Osteoblast (primary cell): ENCODE data around the gene BCL11B. TPM values are rescaled to one million over a fixed set of nuclear protein-coding genes. Genes with fewer than 3 reads are reported as not detected.

Experiments used
- DNase-seq: peaks from one replicate; pipeline ENCODE4 v3.0.0; 2011; ENCODE audit warnings: low spot score, mixed read lengths; ENCODE audit not compliant: insufficient read length; ENCODE audit errors: missing footprints
- H2AFZ ChIP-seq: 2 replicates; pipeline ENCODE4 v1.6.0; 2011; ENCODE audit warnings: mild to moderate bottlenecking, low read length
- H3K27ac ChIP-seq: 2 replicates; pipeline ENCODE4 v1.5.1; 2011; ENCODE audit warnings: mild to moderate bottlenecking, low read depth, low read length, moderate library complexity
- H3K27me3 ChIP-seq: 2 replicates; pipeline ENCODE4 v1.6.0; 2012; ENCODE audit warnings: mild to moderate bottlenecking, control low read depth, inconsistent platforms, low read length, moderate library complexity; ENCODE audit not compliant: insufficient read depth
- H3K36me3 ChIP-seq: 2 replicates; pipeline ENCODE4 v1.5.1; 2011; ENCODE audit warnings: mild to moderate bottlenecking, low read length, control low read depth, moderate library complexity; ENCODE audit not compliant: insufficient read depth
- H3K4me1 ChIP-seq: 2 replicates; pipeline ENCODE4 v1.5.1; 2011; ENCODE audit warnings: mild to moderate bottlenecking, low read length, control low read depth, moderate library complexity; ENCODE audit not compliant: insufficient read depth
- H3K4me2 ChIP-seq: 2 replicates; pipeline ENCODE4 v1.6.0; 2011; ENCODE audit warnings: mild to moderate bottlenecking, low read length; ENCODE audit not compliant: insufficient read depth
- H3K4me3 ChIP-seq: fragments of 200-600 bp; sonication (generic); 3 replicates; pipeline ENCODE4 v1.5.1; 2012; ENCODE audit warnings: mild to moderate bottlenecking, low read length, inconsistent platforms; ENCODE audit not compliant: insufficient read depth
- H3K79me2 ChIP-seq: 2 replicates; pipeline ENCODE4 v1.6.0; 2012; ENCODE audit warnings: mild to moderate bottlenecking, low read length, control low read depth, inconsistent platforms; ENCODE audit not compliant: insufficient read depth
- H3K9me3 ChIP-seq: 2 replicates; pipeline ENCODE4 v1.5.1; 2011; ENCODE audit warnings: low read depth, low read length, control low read depth
- H4K20me1 ChIP-seq: 2 replicates; pipeline ENCODE4 v1.6.0; 2012; ENCODE audit warnings: mild to moderate bottlenecking, low read length, control low read depth; ENCODE audit not compliant: insufficient read depth
- total RNA-seq: library from RNA; depleted of rRNA; stranded (reverse); fragments of >200 nt; gene quantifications from 2 replicates; pipeline ENCODE4 v1.2.3, GENCODE V29; 2012
- TF ChIP-seq, protein P1 (sequence below): IDR thresholded peaks from 2 replicates; pipeline ENCODE4 v1.5.1; 2011; ENCODE audit warnings: mild to moderate bottlenecking, low read depth, low read length, moderate library complexity; ENCODE audit errors: extremely low read depth

The BCL11B gene
- total RNA-seq, 1 donor: 0.36 TPM

DNA sequence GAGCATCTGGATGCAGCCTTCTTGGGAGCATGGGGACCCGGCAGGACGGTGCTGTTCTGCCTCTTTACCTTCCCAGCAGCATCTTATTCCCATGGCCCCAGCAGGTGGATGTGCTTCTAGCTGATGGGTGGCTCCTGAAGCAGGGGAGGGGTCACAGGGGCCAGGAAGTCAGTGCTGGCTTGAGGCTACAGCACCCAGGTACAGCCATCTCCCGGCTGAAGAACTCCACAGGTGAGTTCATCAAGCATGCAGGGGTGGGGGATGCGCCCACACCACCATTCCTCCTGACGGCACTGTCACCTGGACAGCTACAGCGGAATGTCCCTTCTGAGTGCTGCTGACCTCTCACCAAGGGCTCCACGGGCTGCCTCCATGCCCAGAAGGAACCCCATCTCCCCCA is 57.3 kb downstream of the BCL11B start:
- H3K27me3 ChIP-seq: no peaks in the 10 kb centered on the region
- H3K36me3 ChIP-seq: no peaks in the 10 kb centered on the region
- TF ChIP-seq, protein P1, sequence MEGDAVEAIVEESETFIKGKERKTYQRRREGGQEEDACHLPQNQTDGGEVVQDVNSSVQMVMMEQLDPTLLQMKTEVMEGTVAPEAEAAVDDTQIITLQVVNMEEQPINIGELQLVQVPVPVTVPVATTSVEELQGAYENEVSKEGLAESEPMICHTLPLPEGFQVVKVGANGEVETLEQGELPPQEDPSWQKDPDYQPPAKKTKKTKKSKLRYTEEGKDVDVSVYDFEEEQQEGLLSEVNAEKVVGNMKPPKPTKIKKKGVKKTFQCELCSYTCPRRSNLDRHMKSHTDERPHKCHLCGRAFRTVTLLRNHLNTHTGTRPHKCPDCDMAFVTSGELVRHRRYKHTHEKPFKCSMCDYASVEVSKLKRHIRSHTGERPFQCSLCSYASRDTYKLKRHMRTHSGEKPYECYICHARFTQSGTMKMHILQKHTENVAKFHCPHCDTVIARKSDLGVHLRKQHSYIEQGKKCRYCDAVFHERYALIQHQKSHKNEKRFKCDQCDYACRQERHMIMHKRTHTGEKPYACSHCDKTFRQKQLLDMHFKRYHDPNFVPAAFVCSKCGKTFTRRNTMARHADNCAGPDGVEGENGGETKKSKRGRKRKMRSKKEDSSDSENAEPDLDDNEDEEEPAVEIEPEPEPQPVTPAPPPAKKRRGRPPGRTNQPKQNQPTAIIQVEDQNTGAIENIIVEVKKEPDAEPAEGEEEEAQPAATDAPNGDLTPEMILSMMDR: no peak
- H3K4me2 ChIP-seq: no peak overlapping the region
- H3K27ac ChIP-seq: no peak overlapping the region
- DNase-seq: no peak
- H3K4me3 ChIP-seq: no peak overlapping the region
- H4K20me1 ChIP-seq: no peaks in the 10 kb centered on the region
- no peaks in the 10 kb centered on the region for H3K79me2 ChIP-seq
- no peaks in the 10 kb centered on the region for H3K9me3 ChIP-seq
- peaks cover 3% of the 10 kb centered on the region for H3K4me1 ChIP-seq
- H2AFZ ChIP-seq: no peak overlapping the region

DNA sequence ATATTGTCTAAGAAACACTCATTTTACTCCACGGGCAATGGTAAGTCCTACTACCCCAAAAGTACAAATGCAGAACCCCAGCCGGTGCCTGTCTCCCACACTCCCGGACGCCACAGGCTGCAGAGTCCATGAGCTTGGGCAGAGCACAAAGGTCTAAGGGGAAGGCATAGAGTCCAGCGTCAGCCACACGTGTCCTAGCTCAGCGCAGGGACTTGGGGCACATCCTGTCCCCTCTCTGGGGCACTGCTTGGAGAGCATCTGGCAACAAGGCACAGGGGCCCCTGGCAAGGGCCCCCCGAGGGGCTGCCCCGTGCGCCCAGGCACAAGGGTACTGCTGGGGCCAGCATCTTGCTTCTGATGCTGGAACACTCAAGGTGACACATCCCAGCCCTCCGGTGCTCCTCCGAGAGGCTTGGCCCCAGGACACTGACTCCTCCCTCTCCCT is 58.4 kb downstream of the BCL11B start:
- H3K27ac ChIP-seq: no peak overlapping the region
- H3K4me2 ChIP-seq: no peak overlapping the region
- TF ChIP-seq, protein P1: no peak
- no peak overlapping the region for H2AFZ ChIP-seq
- no peaks in the 10 kb centered on the region for H3K9me3 ChIP-seq
- peaks cover 3% of the 10 kb centered on the region for H3K4me1 ChIP-seq
- H3K36me3 ChIP-seq: no peaks in the 10 kb centered on the region
- H3K79me2 ChIP-seq: no peaks in the 10 kb centered on the region
- H3K4me3 ChIP-seq: no peak overlapping the region
- DNase-seq: no peak
- no peaks in the 10 kb centered on the region for H3K27me3 ChIP-seq
- no peaks in the 10 kb centered on the region for H4K20me1 ChIP-seq

DNA sequence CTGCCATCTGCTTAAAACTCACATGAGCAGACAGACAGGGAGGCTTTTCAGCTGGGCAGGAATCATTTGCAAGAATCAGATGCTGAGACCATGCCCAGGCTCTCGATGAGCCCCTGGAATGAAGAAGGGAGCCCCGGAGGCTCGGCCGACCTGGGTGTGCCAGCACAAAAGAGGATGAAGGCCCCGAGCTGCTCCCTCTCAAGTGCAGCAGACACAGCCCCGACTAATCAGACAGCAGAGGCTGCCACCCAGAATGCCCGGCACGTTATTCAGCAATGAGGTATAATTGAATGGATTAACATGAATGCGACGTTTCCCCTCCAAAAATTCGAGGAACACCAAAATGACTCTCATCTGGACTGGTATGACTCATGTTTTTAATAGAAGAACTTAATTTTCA is 58.9 kb downstream of the BCL11B start:
- Histone ChIP-seq H3K36me3 (no peaks in the 10 kb centered on the region), H4K20me1 (no peaks in the 10 kb centered on the region), H3K9me3 (no peaks in the 10 kb centered on the region), H3K4me1 (peaks cover 3% of the 10 kb centered on the region), H3K27me3 (no peaks in the 10 kb centered on the region), H2AFZ (no peak overlapping the region), H3K79me2 (no peaks in the 10 kb centered on the region), H3K4me3 (no peak overlapping the region), H3K4me2 (no peak overlapping the region), H3K27ac (no peak overlapping the region)
- TF ChIP-seq, protein P1: no peak
- no peak for DNase-seq

DNA sequence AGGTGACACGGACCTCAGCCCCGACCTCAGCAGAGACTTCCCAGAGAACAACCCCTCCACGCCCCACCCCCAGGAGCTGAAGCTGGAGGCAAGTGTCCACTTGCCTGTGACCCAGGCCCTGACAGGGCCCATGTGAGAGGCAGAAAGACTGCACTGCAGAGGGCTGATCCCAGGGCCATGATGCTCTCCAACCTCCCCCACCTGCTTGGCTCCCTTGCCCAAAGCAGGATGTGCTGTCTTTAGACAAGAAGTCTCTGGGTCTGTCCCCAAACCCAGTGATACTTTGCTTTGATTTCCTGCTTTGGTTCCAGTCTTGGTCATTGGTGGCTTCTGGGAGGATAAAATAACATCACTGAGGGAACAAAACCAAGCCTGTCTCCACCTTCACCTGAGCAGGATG is 59.4 kb downstream of the BCL11B start:
- H3K79me2 ChIP-seq: no peaks in the 10 kb centered on the region
- no peaks in the 10 kb centered on the region for H3K9me3 ChIP-seq
- no peaks in the 10 kb centered on the region for H3K36me3 ChIP-seq
- H3K4me1 ChIP-seq: peaks cover 3% of the 10 kb centered on the region
- no peak overlapping the region for H3K4me2 ChIP-seq
- no peaks in the 10 kb centered on the region for H3K27me3 ChIP-seq
- H2AFZ ChIP-seq: no peak overlapping the region
- no peaks in the 10 kb centered on the region for H4K20me1 ChIP-seq
- H3K27ac ChIP-seq: no peak overlapping the region
- DNase-seq: no peak
- H3K4me3 ChIP-seq: no peak overlapping the region
- TF ChIP-seq, protein P1: no peak
